GM19467 (cell line): ENCODE results near the gene PPAN.

Experiments
- ATAC-seq: cut with Tn5 transposase; IDR thresholded peaks from one replicate; pipeline ENCODE4 v1.9.1; 2021; ENCODE audit warnings: mild to moderate bottlenecking, moderate library complexity; ENCODE audit not compliant: unreplicated experiment

PPAN gene

DNA sequence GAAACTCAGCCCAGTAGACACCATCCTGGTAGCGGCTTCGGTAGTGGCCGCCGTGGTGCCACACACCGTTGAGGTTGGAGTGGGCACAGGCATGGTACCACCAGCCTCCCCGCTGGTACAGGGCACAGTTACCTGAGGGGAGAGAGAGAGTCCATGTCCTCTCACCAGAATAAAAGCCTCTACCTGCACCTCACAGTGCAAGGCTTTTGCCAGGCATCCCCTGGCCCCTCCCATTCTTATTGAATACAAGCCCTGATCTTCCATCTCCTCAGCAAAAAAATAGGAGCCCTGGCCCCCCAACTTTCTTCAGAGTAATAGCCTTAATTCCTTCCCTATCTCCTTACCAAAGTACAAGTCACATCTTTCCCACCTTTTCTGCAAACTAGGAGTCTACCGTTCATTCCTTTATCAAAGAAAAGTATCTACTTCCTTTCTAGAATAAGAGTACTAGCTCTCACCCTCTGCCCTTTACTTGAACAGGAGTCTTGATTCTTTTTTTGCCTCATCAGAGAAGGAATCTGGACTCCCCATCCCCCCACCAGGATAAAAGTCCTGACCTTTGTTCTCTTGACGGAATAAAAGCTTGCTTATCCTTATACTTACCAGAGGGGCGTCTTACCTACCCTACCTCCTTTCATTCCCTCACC lies 13.4 kb upstream of the PPAN start:
- ATAC-seq, result no peak

DNA sequence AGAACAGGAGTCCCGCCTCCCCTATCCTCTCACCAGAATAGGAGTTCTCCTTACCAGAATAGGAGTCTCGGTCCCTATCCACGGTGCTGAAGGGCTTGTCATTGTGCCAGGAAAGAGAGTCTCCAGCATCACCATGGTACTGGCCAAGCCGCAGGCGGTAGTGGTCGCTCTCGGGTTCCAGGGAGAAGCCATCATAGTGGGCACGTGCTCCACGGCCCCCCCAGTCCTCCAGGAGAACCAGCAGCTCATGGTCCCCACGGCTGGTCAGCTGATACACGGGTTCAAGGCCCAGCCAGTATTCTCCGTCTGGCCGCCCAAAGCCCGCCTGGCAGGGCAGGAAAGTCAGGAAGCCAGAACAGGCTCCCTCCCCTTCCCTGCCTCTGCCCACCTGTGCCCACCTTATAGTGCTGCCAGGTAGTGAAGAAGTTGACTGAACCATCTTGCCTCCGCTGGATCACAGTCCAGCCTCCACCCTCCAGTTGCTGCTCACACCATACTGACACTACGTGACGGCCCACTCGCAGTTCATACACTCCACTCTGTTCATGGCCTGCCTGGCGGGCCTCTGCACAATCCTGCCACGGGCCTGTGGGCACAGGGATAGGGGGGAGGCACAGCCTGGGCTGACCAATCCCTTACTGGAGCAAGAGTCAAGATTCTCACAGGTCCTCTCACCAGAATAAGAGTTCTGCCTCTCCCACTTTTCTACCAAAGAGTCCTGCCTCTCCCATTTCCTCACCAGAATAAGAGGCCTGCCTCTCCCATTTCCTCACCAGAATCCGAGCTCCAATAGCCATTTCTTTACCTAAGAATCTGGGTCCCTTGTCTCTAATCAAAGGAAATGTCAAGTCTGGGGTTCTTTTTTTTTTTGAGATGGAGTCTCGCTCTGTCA lies 12.6 kb upstream of the PPAN start:
- ATAC-seq, result no peak

DNA sequence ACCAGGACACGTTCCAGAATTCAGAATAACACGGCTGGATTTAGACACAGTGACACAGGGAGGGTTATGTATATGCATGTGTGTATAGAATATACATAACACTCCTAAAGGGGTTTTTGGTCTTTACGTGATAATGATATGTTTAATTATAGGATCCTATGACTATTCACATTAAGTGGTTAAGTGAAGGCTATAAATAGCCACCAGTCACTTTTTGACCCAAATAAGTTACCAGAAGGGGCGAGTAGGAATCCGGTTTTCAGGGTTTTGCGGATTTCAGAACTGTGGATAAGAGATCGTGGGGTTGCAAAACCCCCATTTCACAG lies 10.6 kb upstream of the PPAN start:
- ATAC-seq, result no peak

DNA sequence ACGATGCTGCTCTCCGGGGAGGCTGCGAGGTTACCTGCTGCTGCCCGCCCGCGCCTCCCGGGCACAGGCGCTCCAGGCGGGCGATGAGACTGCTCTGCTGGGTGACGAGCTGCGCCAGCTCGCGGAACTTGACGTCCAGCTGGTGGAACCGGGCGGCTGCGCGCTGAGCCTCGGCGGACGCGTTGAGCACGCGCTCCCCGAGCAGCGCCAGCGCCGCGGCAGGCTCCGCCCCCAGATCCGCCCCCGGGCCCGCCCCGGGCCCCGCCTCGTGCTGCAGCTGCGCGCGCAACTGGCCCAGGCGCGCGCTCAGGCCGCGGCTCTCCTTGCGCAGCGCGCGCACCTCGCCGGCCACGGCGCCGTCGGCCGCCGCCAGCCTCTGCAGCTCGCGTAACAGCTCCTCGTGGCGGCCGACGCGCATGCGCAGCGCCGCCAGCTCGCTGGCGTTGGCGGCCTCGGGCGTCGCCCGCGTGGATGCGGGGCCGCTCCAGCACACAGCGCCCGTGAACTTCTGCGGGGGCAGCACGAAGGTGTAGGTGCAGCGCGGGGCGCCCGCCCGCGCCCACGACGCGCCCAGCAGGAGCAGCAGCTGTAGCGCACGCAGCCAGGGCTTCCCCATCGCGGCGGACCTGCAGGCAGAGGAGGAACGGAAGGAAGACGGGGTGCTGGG lies 10.1 kb upstream of the PPAN start:
- peak; percentile 79 for ATAC-seq

DNA sequence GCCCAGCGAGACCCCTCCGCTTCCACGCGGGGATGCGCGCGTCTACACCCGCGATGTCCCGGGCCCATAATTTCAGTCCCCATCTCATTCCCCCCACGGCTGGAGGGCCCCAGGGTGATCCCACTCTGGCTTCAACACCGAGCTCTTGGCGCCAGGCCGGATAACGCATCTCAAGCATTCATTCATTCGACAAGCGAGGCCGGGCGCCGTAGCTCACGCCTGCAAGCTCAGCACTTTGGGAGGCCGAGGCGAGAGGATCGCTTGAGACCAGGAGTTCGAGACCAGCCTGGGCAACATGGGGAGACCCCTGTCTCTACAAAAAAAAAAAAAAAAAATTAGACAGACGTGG lies 9.6 kb upstream of the PPAN start:
- no peak for ATAC-seq

DNA sequence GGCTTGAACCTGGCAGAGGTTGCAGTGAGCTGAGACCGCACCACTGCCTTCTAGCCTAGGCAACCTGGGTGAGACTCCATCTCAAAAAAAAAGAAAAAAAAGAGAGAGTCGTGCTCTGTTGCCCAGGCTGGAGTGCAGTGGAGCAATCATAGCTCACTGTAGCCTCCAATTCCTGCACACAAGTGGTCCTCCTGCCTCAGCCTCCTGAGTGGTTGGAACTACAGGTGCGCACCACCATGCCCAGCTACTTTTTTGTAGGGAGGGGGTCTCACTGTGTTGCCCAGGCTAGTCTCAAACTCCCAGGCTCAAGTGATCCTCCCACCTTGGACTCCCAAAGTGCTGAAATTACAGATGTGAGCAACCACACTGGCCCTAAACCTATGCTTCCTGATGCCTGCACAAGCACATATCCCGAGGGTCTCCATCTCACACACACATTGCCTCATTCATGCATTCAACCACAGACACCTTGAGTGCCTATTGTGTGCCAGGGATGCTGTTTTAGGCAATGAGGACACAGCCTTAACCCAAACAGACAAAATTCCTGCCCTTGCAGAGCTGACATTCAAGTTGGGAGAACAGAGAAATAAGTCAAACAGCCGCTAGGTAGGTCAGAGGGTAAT lies 5.9 kb upstream of the PPAN start:
- ATAC-seq, result no peak

DNA sequence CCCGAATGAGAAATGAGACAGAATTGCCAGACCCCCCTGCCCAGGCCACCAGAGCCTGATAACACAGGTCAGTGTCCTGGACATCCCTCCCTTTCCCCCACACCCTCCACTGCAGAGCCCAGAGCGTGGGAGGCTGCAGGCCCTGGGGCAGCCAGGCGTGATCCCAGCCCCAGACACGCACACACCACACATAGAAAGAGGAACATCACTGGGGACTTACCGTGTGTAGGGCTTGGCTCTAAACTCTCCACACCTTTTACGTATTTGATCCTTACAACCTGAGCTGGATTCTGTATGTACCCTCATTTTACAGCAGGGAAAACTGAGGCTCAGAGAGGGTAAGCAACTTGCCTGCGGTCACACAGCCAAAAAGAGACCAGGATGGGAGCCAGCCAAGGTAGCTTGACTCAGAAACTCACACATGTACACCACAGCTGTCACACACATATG lies 3.4 kb upstream of the PPAN start:
- no peak for ATAC-seq

DNA sequence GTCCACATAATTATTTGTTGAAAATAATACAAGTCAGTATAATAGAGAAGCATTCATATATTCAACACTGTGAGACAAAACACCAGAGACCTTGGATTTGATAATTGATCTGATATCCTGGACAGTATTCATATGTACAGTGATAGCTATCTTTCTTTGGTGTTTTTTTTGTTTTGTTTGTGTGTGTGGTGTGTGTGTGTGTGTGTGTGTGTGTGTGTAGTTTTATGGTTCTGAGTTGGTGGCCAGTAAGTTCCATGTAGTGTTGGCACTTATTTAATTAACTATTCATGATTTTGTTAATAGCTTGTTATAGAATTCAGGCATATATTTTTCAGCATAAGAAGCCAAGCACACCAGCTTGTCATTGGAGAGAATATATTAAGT lies 2.0 kb upstream of the PPAN start:
- no peak for ATAC-seq

DNA sequence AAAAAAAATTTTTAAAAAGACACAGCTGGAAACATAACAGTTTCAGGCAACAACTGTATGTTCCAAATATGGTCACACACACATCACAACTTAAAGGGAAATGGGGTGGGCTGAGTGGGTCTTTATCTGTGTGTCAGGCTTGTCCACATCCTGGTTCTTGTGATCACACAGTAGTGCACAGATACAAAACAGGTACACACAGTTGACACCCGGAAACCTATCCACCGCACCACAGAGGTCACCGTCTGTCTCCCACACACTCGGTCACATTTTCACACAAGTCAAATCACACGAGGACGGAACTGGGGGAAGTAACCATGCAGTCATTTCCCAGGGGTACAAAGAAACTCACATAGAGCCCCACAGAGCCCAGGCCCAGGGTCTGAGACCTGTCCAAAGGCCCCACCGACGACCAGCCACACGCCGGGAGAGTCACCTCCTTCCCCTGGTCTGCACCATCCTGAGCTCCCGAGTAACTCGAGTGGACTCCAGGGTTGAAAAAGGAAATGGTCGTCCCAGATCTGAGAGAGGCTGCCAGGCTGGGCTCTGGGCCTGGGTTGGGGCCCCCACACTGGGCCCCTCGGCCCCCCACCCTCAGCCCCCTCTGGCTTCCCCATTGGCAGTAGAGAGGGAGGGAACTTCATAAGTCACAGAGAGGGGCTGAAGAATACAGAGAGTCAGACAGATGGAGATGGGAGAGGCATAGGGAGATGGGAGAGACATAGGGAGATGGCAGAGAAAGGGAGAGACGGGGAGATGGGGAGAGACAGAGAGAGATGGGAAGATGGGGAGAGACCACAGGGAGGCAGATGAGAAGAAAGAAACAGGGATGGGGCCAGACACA lies 1.3 kb upstream of the PPAN start:
- peak; percentile 45 for ATAC-seq

DNA sequence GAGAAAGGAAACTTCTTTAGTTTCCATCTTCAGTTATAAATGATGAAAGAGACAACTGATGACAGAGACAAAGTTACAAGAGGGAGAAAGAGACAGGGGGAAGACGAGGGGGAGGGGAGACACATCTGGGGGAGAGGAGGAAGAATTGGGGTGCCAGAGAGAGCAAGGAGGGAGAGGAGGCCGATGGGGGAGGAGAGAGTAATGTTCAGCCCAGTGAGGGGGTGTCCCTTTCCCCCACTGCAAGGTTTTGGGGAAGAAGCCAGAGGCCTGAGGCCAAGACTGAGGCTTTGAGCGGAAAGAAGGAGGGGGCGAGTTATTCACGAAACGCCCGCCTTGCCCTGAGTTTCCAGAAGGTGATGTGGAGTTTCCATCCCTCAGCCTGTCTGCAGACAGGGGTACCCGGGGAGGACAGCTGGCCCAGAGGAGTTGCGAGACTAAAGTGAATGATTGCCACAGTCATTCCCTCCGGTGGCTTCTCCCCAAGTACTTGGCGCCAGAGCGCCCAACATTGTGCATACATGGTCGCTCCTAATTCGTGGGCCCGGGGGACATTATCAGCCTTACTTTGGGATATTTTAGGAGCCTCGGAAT lies 558 bp upstream of the PPAN start:
- ATAC-seq, result peak; percentile 13

DNA sequence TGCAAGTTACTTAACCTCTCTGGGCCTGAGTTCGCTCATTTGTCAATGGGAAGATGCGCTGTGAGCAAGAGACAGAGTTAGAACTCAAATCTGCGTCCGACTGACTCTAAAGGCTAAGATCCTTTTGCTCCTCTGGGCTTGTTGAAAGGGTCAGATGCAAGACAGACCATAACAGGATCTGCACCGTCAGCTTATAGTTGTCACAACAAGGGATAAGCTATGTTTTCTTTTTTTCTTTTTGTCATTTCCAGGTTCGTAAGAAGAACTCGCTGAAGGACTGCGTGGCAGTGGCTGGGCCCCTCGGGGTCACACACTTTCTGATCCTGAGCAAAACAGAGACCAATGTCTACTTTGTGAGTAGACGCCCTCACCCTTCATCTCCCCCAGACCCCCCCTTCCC lies 1.1 kb downstream of the PPAN start:
- ATAC-seq, result no peak

DNA sequence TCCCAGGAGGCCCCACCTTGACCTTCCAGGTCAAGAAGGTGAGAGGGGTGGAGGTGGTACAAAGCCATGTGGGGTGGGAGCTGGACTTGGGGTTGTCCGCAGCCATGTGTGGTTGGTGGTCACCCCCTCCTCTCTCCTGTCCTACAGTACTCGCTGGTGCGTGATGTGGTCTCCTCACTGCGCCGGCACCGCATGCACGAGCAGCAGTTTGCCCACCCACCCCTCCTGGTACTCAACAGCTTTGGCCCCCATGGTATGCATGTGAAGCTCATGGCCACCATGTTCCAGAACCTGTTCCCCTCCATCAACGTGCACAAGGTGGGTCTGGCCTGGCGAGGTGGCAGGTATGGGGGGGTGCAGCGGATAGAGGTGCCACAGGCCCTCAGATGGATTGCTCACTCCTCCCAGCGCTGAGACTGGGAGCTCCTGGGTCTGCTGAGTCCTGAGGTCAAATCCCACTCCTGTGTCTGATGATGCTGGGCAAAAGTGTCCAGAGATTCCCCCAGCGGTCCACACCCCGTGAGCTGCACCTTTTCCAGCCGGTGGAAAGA lies 1.7 kb downstream of the PPAN start:
- ATAC-seq, result no peak

DNA sequence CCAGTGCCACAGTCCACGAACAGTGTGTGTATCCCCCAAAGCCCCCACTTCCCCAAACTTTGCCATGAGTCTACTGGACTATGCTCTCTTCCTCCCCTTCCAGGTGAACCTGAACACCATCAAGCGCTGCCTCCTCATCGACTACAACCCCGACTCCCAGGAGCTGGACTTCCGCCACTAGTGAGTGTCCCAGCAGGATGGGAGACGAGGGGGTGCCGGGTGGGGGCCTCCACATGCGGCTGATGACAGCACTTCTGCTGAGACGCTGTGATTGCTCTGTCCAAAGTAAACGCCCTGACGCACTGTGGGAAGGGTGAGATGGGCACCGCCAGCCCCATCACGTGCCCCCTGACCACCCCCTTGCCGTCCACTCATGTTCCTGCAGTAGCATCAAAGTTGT lies 3.4 kb downstream of the PPAN start:
- no peak for ATAC-seq

DNA sequence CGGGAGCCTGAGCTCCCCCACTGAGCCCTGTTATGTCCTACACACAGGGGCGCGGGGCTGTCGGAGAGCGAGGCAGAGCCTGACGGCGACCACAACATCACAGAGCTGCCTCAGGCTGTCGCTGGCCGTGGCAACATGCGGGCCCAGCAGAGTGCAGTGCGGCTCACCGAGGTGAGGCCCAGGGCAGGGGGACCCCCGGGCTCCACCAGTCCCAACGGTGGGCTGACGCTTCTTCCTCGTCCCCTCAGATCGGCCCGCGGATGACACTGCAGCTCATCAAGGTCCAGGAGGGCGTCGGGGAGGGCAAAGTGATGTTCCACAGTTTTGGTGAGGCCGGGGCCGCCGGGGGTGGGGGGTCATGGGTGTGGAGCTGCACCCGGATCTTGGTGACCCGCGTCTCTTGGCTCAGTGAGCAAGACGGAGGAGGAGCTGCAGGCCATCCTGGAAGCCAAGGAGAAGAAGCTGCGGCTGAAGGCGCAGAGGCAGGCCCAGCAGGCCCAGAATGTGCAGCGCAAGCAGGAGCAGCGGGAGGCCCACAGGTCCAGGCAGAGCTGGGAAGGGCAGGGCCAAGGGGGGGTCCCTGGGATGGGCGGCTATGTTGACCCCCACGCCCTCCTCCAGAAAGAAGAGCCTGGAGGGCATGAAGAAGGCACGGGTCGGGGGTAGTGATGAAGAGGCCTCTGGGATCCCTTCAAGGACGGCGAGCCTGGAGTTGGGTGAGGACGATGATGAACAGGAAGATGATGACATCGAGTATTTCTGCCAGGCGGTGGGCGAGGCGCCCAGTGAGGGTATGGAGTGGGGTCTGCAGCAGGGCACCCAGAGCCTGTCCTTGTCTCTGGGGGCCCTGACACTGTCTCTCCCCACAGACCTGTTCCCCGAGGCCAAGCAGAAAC lies 4.2 kb downstream of the PPAN start:
- ATAC-seq, result no peak

DNA sequence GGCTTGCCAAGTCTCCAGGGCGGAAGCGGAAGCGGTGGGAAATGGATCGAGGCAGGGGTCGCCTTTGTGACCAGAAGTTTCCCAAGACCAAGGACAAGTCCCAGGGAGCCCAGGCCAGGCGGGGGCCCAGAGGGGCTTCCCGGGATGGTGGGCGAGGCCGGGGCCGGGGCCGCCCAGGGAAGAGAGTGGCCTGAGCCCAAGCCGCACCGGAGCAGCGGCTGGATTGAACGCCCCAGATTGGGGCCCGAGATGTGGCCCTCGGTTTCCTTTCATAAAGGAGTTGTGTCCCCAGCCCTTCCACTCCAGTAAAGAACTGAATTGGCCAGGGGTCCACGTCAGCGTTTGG lies 4.8 kb downstream of the PPAN start:
- ATAC-seq, result no peak

DNA sequence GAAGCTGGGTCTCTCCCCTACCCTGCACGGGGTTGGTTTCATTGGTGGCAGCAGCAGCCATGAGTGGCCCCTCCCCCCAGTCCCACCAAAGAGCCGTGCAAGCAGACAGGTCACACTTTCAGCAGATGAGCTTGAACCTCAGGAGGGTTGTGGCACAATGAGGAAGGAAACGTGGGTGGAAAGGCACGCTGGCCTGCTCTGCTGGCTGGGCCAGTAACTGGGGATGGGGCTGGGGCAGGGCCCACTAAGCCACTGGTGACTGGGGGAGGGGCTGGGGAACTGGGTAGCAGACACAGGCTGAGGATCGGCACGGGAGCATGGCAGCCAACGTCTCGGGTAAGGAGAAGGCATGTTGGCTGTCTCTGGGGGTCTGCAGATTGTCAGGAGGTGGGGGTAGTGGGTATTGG lies 5.2 kb downstream of the PPAN start, which contains the start of gene P2RY11:
Gene P2RY11, plus strand, starts transcription at position 289 of the 407 bp plus-strand sequence. Its CDS starts 29 bp downstream, at position 318.
- ATAC-seq, result no peak

DNA sequence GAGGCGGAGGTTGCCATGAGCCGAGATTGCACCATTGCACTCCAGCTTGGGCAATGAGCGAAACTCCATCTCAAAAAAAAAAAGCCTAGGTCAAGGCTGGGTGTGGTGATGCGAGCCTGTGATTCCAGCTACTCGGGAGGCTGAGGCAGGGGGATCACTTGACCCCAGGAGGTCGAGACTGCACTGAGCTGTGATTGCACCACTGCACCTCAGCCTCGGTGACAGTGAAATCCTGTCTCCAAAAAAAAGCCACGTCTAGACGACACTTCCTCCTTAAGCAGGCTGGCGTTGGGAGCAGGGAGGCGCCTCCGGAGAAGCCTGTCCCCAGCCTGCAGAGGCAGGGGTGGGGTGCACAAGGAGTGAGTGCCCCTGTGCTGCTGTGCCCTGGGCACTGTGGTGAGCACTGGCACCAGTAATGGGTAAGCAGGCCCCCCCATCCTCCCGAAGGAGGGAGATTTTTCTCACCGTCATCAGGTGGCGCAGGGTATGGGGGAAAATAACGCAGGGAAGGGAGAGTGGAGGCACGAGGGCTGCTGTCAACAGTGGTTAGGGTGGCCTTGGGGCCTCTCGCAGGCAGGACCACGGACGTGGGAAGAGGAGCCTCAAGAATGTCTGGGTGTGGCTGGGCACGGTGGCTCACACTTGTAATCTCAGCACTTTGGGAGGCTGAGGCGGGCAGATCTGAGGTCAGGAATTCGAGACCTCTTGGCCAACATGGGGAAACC lies 6.0 kb downstream of the PPAN start:
- no peak for ATAC-seq

DNA sequence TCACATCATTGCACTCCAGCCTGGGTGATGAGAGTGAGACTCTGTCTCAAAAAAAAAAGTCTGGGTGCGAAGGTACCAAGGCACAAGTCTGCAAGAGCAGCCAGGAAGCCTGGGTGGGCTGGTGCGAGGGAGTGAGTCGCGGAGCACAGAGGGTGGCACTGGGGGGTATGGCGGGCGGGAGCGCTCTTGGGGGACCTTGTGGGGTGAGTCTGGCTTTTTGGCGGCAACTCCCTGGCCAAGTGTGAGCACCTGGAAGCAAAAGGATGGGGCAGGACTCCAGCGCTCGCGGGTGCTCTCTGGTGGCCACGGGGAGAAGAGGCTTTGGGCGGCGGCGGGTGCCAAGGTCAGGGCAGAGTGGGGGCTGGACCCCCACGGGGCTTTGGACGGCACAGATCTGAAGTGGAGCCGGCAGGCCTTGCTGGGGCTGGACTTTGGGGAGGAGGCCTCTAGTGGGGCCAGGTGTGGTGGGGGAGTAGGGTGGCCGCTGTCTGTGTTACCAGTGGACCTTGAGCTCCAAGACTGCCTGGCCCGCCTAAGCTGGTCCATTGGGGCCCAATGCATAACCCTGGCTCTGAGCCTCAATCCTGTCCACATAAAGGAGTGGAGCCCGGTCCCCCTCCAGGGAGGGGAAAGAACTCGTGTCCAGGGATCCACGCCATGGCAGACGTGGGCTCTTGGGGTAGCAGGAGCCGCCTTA lies 6.9 kb downstream of the PPAN start:
- no peak for ATAC-seq
